Omental fat pad (tissue), 4 donors: ENCODE measurements around the gene IL36RN. TPM values are rescaled to one million over a fixed set of nuclear protein-coding genes. Genes with fewer than 3 reads are reported as not detected.

Source experiments
- ATAC-seq: fragments of 150-250 bp; one replicate; pipeline ENCODE4 v1.9.1; 2016; ENCODE audit warnings: mild to moderate bottlenecking, moderate library complexity; ENCODE audit not compliant: low FRiP score
- DNase-seq: peaks from one replicate; pipeline ENCODE4 v3.0.0-alpha.2; 2019; ENCODE audit warnings: low spot score
- total RNA-seq, 4 donors: library from RNA; depleted of rRNA; stranded (reverse); fragments of >200 nt; gene quantifications; one replicate each; pipeline ENCODE4 v1.1.0, GENCODE V29; 2016
- TF ChIP-seq, protein P1 (sequence below), 3 donors: fragments of 450-650 bp; IDR thresholded peaks; one replicate each; pipeline ENCODE4 v1.5.1; 2016 to 2017; ENCODE audit warnings: antibody characterized with exemption in 3 of 3, mild to moderate bottlenecking in 3 of 3, moderate library complexity in 2 of 3

The IL36RN gene
- total RNA-seq, 4 donors from 2014 or later: not detected

DNA sequence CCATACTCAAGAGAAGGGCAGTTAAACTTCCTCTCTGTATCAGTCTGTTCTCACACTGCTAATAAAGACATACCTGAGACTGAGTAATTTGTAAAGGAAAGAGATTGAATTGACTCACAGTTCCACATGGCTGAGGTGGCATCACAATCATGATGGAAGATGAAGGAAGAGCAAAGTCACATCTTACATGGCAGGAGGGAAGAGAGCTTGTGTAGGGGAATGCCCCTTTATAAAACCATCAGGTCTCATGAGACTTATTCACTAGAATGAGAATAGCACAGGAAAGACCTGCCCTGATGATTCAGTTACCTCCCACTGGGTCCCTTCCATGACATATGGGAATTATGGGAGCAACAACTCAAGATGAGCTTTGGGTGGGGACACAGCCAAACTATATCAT is 4.9 kb upstream of the IL36RN start:
- no peak for DNase-seq
- no peak for ATAC-seq
- TF ChIP-seq, protein P1, sequence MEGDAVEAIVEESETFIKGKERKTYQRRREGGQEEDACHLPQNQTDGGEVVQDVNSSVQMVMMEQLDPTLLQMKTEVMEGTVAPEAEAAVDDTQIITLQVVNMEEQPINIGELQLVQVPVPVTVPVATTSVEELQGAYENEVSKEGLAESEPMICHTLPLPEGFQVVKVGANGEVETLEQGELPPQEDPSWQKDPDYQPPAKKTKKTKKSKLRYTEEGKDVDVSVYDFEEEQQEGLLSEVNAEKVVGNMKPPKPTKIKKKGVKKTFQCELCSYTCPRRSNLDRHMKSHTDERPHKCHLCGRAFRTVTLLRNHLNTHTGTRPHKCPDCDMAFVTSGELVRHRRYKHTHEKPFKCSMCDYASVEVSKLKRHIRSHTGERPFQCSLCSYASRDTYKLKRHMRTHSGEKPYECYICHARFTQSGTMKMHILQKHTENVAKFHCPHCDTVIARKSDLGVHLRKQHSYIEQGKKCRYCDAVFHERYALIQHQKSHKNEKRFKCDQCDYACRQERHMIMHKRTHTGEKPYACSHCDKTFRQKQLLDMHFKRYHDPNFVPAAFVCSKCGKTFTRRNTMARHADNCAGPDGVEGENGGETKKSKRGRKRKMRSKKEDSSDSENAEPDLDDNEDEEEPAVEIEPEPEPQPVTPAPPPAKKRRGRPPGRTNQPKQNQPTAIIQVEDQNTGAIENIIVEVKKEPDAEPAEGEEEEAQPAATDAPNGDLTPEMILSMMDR (IDR thresholded peaks at IDR 0.05): no peak

DNA sequence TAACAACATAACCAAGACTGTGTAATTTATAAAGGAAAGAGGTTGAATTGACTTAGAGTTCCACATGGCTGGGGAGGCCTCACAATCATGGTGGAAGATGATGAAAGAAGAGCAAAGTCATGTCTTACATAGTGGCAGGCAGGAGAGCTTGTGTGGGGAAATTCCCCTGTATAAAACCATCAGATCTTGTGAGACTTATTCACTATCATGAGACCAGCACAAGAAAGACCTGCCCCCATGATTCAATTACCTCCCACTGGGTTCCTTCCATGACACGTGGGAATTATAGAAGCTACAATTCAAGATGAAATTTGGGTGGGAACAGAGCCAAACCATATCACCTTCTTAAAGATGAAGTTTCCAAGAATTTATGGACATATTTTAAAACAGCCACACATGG is 2.5 kb upstream of the IL36RN start:
- ATAC-seq: no peak
- TF ChIP-seq, protein P1 (IDR thresholded peaks at IDR 0.05): no peak
- no peak for DNase-seq

DNA sequence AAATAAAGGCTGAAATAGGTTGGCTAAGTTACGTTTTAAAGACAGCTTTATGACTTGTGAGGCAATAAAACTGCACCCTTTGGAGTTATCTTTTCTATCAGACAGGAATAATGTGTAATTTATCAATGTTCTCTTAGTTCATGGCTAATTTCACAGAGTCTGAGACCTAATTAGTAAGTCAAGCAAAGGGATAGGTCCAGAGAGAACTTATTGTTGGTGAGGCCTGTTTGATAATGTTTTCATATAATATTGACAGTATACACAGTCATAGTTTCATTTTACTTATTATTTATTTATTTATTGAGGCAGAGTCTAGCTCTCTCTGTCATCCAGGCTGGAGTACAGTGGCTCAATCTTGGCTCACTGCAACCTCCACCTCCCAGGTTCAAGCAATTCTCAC is 1.9 kb upstream of the IL36RN start:
- TF ChIP-seq, protein P1 (IDR thresholded peaks at IDR 0.05): no peak
- DNase-seq: no peak
- ATAC-seq: no peak

DNA sequence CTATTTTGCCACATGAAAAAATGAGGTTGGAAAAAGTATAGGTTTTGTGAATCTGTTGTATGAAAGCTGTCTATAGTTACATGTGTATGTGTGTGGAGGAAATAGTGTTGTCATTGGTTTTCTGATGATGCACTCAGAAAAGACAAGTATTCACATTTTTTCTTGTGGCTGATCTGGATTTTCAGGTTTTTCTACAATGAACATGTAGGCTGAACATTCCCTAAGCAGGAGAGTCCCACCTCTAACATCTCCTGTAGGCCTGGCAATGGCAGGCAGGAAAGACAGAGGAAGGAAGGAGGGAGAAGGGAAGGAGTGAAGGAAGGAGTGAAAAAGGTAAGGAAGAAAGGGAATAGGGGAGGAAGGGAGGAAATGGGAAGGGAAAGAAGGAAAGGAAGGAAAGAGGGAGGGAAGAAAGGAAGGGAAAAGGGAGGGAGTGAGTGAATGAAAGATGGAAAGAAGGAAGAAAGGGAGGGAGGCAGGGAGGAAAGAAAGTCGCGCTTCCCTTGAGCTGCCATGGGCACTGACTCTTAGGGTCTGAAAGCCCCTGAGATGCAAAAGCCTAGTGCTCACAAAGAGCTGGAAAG is 495 bp upstream of the IL36RN start:
- ATAC-seq (no peak), DNase-seq (no peak)
- TF ChIP-seq, protein P1 (IDR thresholded peaks at IDR 0.05): no peak

DNA sequence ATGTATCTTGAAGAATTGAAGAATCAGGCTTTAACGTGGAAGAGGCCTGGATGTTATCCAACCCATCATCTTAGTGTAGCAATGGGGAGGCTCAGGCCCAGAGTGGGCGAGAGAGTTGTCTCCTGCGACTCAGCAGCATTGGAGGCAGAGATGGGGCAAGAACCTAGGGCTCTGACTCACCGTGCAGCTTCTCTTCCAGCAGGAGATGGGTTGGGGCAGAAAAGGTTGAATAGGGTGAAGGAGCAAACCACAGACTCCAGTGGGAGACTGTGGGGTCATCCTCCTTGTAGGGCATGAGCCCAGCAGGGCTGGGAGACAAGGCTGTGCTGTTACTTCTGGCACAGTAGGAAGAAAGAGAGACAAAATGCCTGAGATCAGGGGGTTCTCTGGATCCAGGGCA is 1.4 kb downstream of the IL36RN start:
- no peak for DNase-seq
- ATAC-seq: no peak
- TF ChIP-seq, protein P1 (IDR thresholded peaks at IDR 0.05): no peak

DNA sequence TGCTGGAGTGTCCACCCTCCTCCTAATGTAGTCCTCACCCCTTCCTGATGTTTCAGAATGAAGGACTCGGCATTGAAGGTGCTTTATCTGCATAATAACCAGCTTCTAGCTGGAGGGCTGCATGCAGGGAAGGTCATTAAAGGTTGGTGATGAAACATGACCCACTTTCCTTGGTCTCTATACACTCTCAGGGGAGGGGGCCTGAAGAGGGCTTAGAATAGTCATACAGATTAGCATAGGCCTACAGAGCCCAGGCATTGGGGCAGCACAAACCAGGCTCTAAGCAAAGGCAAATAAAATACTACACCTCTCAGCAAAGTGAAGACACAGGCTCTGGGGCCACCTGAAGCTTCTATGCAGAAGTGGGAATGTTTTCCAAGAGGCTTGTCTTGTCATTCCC is 1.8 kb downstream of the IL36RN start:
- DNase-seq (no peak), ATAC-seq (no peak)
- TF ChIP-seq, protein P1 (IDR thresholded peaks at IDR 0.05): no peak

DNA sequence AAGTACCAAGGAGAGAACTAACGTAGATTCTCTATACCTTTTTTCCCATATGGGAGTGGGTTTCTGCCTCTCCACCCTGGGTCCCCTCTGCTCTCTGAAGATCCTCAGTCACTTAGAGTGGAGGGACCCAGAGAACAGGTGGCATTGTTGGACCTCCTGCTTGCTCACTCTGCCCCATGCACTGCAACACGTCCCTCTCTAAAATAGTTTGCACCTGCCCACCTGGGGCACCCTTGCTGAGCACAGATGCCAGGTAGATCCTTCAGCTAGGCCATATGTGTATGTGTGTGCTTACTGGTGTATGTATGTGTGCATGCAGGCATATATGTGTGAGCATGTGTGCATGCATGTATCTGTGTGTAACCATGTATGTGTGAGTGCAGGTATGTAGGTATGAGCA is 2.2 kb downstream of the IL36RN start:
- DNase-seq: no peak
- TF ChIP-seq, protein P1 (IDR thresholded peaks at IDR 0.05): no peak
- ATAC-seq: no peak
